IMR-90 (cell line): Measurements from ENCODE around the gene PIGZ. TPM values are rescaled to one million over a fixed set of nuclear protein-coding genes. Genes with fewer than 3 reads are reported as not detected.

Source experiments
- ATAC-seq: fragments of 200-7000 bp; cut with Tn5 transposase; 2 replicates; pipeline ENCODE4 v1.9.1; 2020; ENCODE audit warnings: low read depth, mild to moderate bottlenecking, moderate library complexity
- BruUV-seq: library from RNA; stranded (reverse); fragments of 400-500 nt; replicated peaks from 2 replicates; lab custom pipeline; 2021; lab: Mats Ljungman, UMichigan
- CTCF ChIA-PET: fragments of 300-600 bp; formaldehyde crosslinking; extraction: SDS; loops from one replicate; lab custom pipeline; 2021; ENCODE audit warnings: antibody characterized with exemption; lab: Yijun Ruan, JAX
- POLR2A ChIA-PET: fragments of 300-600 bp; sonication (Branson Sonifier 250); formaldehyde crosslinking; loops from one replicate; lab custom pipeline; 2022; ENCODE audit warnings: antibody characterized with exemption; ENCODE audit not compliant: unreplicated experiment; lab: Charles Lee
- DNase-seq: peaks from one replicate; pipeline ENCODE4 v3.0.0; 2013
- H2AFZ ChIP-seq: replicated peaks from 2 replicates; pipeline ENCODE3; 2013; ENCODE audit warnings: low read length, mild to moderate bottlenecking; ENCODE audit not compliant: poor library complexity
- H2AK5ac ChIP-seq: 2 replicates; pipeline ENCODE4 v1.6.1; 2013; ENCODE audit warnings: low read depth, low read length, inconsistent platforms
- H2AK9ac ChIP-seq: replicated peaks from 2 replicates; pipeline ENCODE3; 2013; ENCODE audit warnings: mild to moderate bottlenecking, low read depth, low read length, moderate library complexity; ENCODE audit not compliant: poor library complexity
- H2BK120ac ChIP-seq: 2 replicates; pipeline ENCODE4 v1.6.1; 2013; ENCODE audit warnings: low read depth, low read length, inconsistent platforms
- H2BK15ac ChIP-seq: 3 replicates; pipeline ENCODE4 v1.6.1; 2013; ENCODE audit warnings: low read depth, low read length, inconsistent platforms
- H2BK20ac ChIP-seq: 2 replicates; pipeline ENCODE4 v1.6.1; 2013; ENCODE audit warnings: low read depth, mild to moderate bottlenecking, inconsistent platforms, low read length, moderate library complexity
- H2BK5ac ChIP-seq: 2 replicates; pipeline ENCODE4 v1.6.1; 2013; ENCODE audit warnings: mild to moderate bottlenecking, low read depth, low read length, inconsistent platforms; ENCODE audit not compliant: poor library complexity, severe bottlenecking
- H3K14ac ChIP-seq: replicated peaks from 2 replicates; pipeline ENCODE4 v1.6.1; 2013; ENCODE audit warnings: low read depth, low read length, inconsistent platforms
- H3K18ac ChIP-seq: 2 replicates; pipeline ENCODE4 v1.6.1; 2013; ENCODE audit warnings: low read depth, low read length, control low read depth
- H3K23ac ChIP-seq: 2 replicates; pipeline ENCODE4 v1.6.1; 2013; ENCODE audit warnings: low read depth, low read length, inconsistent platforms
- H3K27ac ChIP-seq: 2 replicates; pipeline ENCODE4 v1.5.1; 2013; ENCODE audit warnings: mild to moderate bottlenecking, control low read depth, low read length; ENCODE audit not compliant: insufficient read depth
- H3K27me3 ChIP-seq: 2 replicates; pipeline ENCODE4 v1.6.1; 2013; ENCODE audit warnings: low read length; ENCODE audit not compliant: control insufficient read depth, insufficient read depth
- H3K36me3 ChIP-seq: 2 replicates; pipeline ENCODE4 v1.6.1; 2013; ENCODE audit warnings: low read length, mixed read lengths; ENCODE audit not compliant: control insufficient read depth, insufficient read depth
- H3K4ac ChIP-seq: 2 replicates; pipeline ENCODE4 v1.6.1; 2013; ENCODE audit warnings: low read depth, low read length, inconsistent platforms
- H3K4me1 ChIP-seq: 2 replicates; pipeline ENCODE4 v1.6.1; 2013; ENCODE audit warnings: low read length, mixed read lengths; ENCODE audit not compliant: control insufficient read depth, insufficient read depth
- H3K4me2 ChIP-seq: 2 replicates; pipeline ENCODE4 v1.6.1; 2013; ENCODE audit warnings: low read depth, mild to moderate bottlenecking, control low read depth, low read length, moderate library complexity
- H3K4me3 ChIP-seq: 2 replicates; pipeline ENCODE4 v1.5.1; 2013; ENCODE audit warnings: low read depth, mild to moderate bottlenecking, control low read depth, low read length, moderate library complexity; ENCODE audit not compliant: insufficient read depth
- H3K56ac ChIP-seq: 2 replicates; pipeline ENCODE4 v1.6.1; 2013; ENCODE audit warnings: low read length, inconsistent platforms; ENCODE audit not compliant: insufficient read depth; ENCODE audit errors: extremely low read depth
- H3K79me1 ChIP-seq, 2 experiments: 2 replicates each; pipeline ENCODE4 v1.6.1; 2013; ENCODE audit warnings: low read length in 2 of 2, inconsistent platforms in 1 of 2, low read depth in 1 of 2
- H3K9ac ChIP-seq: 2 replicates; pipeline ENCODE4 v1.6.1; 2013; ENCODE audit warnings: low read depth, low read length, control low read depth
- H3K9me1 ChIP-seq: 2 replicates; pipeline ENCODE4 v1.6.1; 2013; ENCODE audit warnings: low read length, inconsistent platforms; ENCODE audit not compliant: insufficient read depth
- H3K9me3 ChIP-seq: 2 replicates; pipeline ENCODE4 v1.6.1; 2013; ENCODE audit warnings: low read length; ENCODE audit not compliant: control insufficient read depth, insufficient read depth
- H4K20me1 ChIP-seq: 2 replicates; pipeline ENCODE4 v1.6.1; 2013; ENCODE audit warnings: low read length, inconsistent platforms; ENCODE audit not compliant: insufficient read depth
- H4K5ac ChIP-seq: 2 replicates; pipeline ENCODE4 v1.6.1; 2013; ENCODE audit warnings: mild to moderate bottlenecking, low read depth, low read length, control low read depth
- H4K8ac ChIP-seq, 2 experiments: 2 replicates each; pipeline ENCODE4 v1.6.1; 2013; ENCODE audit warnings: low read depth in 2 of 2, low read length in 2 of 2, control low read depth in 1 of 2, inconsistent platforms in 1 of 2
- H4K91ac ChIP-seq: 2 replicates; pipeline ENCODE4 v1.6.1; 2013; ENCODE audit warnings: low read depth, low read length, inconsistent platforms; ENCODE audit not compliant: insufficient read depth
- CEBPB ChIP-seq: IDR thresholded peaks from 2 replicates; pipeline ENCODE4 v1.6.1; 2012; ENCODE audit warnings: low read depth, low read length, improper control_type of control experiment
- CTCF ChIP-seq: conservative IDR thresholded peaks from 2 replicates; pipeline ENCODE4 v1.5.1; 2012; ENCODE audit warnings: mild to moderate bottlenecking, low read depth, low read length, improper control_type of control experiment
- ELK1 ChIP-seq: fragments of 150-350 bp; IDR thresholded peaks from 2 replicates; pipeline ENCODE4 v1.6.1; 2016; ENCODE audit warnings: low read depth, mild to moderate bottlenecking, low read length, moderate library complexity, borderline replicate concordance
- MXI1 ChIP-seq: IDR thresholded peaks from 2 replicates; pipeline ENCODE4 v1.6.1; 2012; ENCODE audit warnings: low read depth, mild to moderate bottlenecking, low read length, moderate library complexity, borderline replicate concordance
- NFE2L2 ChIP-seq: fragments of 150-350 bp; IDR thresholded peaks from 2 replicates; pipeline ENCODE4 v1.6.1; 2016; ENCODE audit warnings: low read depth, mild to moderate bottlenecking, low read length
- POLR2A ChIP-seq: IDR thresholded peaks from 2 replicates; pipeline ENCODE4 v1.6.1; 2012; ENCODE audit warnings: mild to moderate bottlenecking, low read depth, low read length
- RCOR1 ChIP-seq: IDR thresholded peaks from 2 replicates; pipeline ENCODE4 v1.6.1; 2012; ENCODE audit warnings: mild to moderate bottlenecking, low read length, improper control_type of control experiment; ENCODE audit not compliant: insufficient replicate concordance
- SMC3 ChIP-seq: fragments of 150-350 bp; IDR thresholded peaks from 2 replicates; pipeline ENCODE4 v1.6.1; 2016; ENCODE audit warnings: low read depth, mild to moderate bottlenecking, antibody characterized with exemption, low read length, moderate library complexity
- WGBS, 2 experiments: methylation state at CpG; one replicate each; pipeline versions ENCODE4 v1.1.5 to v1.1.7; 2013; ENCODE audit warnings: missing lambda C conversion rate in 2 of 2; ENCODE audit not compliant: insufficient read length in 1 of 2; ENCODE audit errors: extremely low coverage in 2 of 2; 5-methylcytosine and 5-hydroxymethylcytosine counted together
- dilution Hi-C: fragments of 300-500 bp; cut with HindIII; formaldehyde crosslinking; loops from one replicate; pipeline ENCODE4 v1.14.3; 2018; ENCODE audit warnings: low sequenced_read_pairs; ENCODE audit not compliant: unreplicated experiment
- in situ Hi-C: fragments of 300-500 bp; cut with MboI; formaldehyde crosslinking; loops from 3 replicates; pipeline ENCODE4 v1.14.3; 2019; ENCODE audit warnings: low sequenced_read_pairs, inconsistent platforms, mixed read lengths
- intact Hi-C: fragments of 100-400 bp; cut with micrococcal nuclease; formaldehyde crosslinking; loops from 2 replicates; pipeline ENCODE4 v1.10.0; 2022
- polyA plus RNA-seq, 3 experiments: library from polyadenylated mRNA; depleted of rRNA; stranded (reverse); fragments of >200 nt; gene quantifications; 2 replicates each; pipeline ENCODE4 v1.2.3, GENCODE V29; 2012; ENCODE audit warnings: low replicate concordance in 1 of 3
- total RNA-seq: library from RNA; depleted of rRNA; stranded (reverse); fragments of >200 nt; gene quantifications from 2 replicates; pipeline ENCODE4 v1.2.3, GENCODE V29; 2012

Gene PIGZ
- total and polyA plus RNA-seq, 2 of the 4 experiments (the other 2 are of a cell fraction): 0.18 to 0.86 TPM

GRCh38 chr3:196916221-196916620 lies 52.4 kb downstream of the PIGZ start:
- Histone ChIP-seq H2BK20ac (no peak overlapping the region), H3K18ac (no peak overlapping the region), H2AK9ac (no peak overlapping the region), H2AK5ac (no peak overlapping the region), H4K20me1 (no peaks in the 10 kb centered on the region), H3K23ac (no peak overlapping the region), H3K36me3 (peaks cover 14% of the 10 kb centered on the region), H4K91ac (no peak overlapping the region), H3K56ac (no peak overlapping the region), H4K5ac (no peak overlapping the region), H3K79me1 (peaks cover 0 to 6% of the 10 kb centered on the region in 2 experiments; a peak in 2 of 4 replicates), H3K27me3 (no peaks in the 10 kb centered on the region), H3K4ac (no peak overlapping the region), H2AFZ (no peak overlapping the region), H3K9me3 (no peaks in the 10 kb centered on the region), H3K9me1 (no peaks in the 10 kb centered on the region; the same call in 1 of the 2 replicates), H2BK120ac (no peak overlapping the region), H2BK15ac (no peak overlapping the region), H3K14ac (no peak overlapping the region), H3K9ac (no peak overlapping the region), H3K4me2 (no peak overlapping the region), H3K27ac (no peak overlapping the region), H4K8ac (no peak overlapping the region), H3K4me3 (no peak overlapping the region), H3K4me1 (no peaks in the 10 kb centered on the region), H2BK5ac (no peak overlapping the region)
- in situ Hi-C loops: no loop called here
- no peak for ATAC-seq
- BruUV-seq: no TSS peak
- intact Hi-C loops: no loop called here
- POLR2A ChIA-PET: no interaction called here
- CTCF ChIA-PET: no interaction called here
- WGBS, 2 experiments: no CpG with 5 or more reads among the region's 1 CpG
- dilution Hi-C loops: no loop called here
- TF ChIP-seq POLR2A (no peak), ELK1 (no peak), CEBPB (no peak), RCOR1 (no peak), NFE2L2 (no peak), SMC3 (no peak), CTCF (no peak), MXI1 (no peak)
- no peak for DNase-seq
